Mesenchymal stem cell (in vitro differentiated cells and primary cell): ENCODE results near the gene OXLD1. TPM values are rescaled to one million over a fixed set of nuclear protein-coding genes. Genes with fewer than 3 reads are reported as not detected.

ENCODE experiments used
- DNase-seq: peaks from one replicate; pipeline ENCODE4 v3.0.0-alpha.2; 2013
- H2AFZ ChIP-seq: one replicate; pipeline ENCODE4 v1.6.1; 2013; ENCODE audit warnings: low read depth, mild to moderate bottlenecking, control low read depth, inconsistent platforms, low read length, moderate library complexity
- H2AK5ac ChIP-seq: 2 replicates; pipeline ENCODE4 v1.6.1; 2013; ENCODE audit warnings: low read length, moderate library complexity, mild to moderate bottlenecking, inconsistent platforms; ENCODE audit not compliant: severe bottlenecking
- H2BK120ac ChIP-seq: one replicate; pipeline ENCODE4 v1.6.1; 2013; ENCODE audit warnings: low read depth, mild to moderate bottlenecking, inconsistent platforms, low read length, moderate library complexity
- H2BK12ac ChIP-seq, 2 experiments: one replicate each; pipeline ENCODE4 v1.6.1; 2013; ENCODE audit warnings: inconsistent platforms in 2 of 2, low read length in 2 of 2, mild to moderate bottlenecking in 2 of 2, moderate library complexity in 2 of 2, control low read depth in 1 of 2
- H2BK15ac ChIP-seq: one replicate; pipeline ENCODE4 v1.6.1; 2013; ENCODE audit warnings: mild to moderate bottlenecking, low read depth, inconsistent platforms; ENCODE audit not compliant: poor library complexity, severe bottlenecking
- H2BK5ac ChIP-seq: 2 replicates; pipeline ENCODE4 v1.6.1; 2013; ENCODE audit warnings: low read depth, mild to moderate bottlenecking, low read length, control low read depth, inconsistent platforms; ENCODE audit not compliant: poor library complexity, severe bottlenecking
- H3K14ac ChIP-seq, 2 experiments: one replicate each; pipeline ENCODE4 v1.6.1; 2013; ENCODE audit warnings: inconsistent platforms in 2 of 2, low read length in 2 of 2, control low read depth in 1 of 2, mild to moderate bottlenecking in 1 of 2, moderate library complexity in 1 of 2
- H3K18ac ChIP-seq, 2 experiments: one replicate each; pipeline ENCODE4 v1.6.1; 2013; ENCODE audit warnings: inconsistent platforms in 2 of 2, low read length in 2 of 2, control low read depth in 1 of 2, low read depth in 1 of 2, mild to moderate bottlenecking in 1 of 2
- H3K23ac ChIP-seq, 2 experiments: one replicate each; pipeline ENCODE4 v1.6.1; 2013; ENCODE audit warnings: inconsistent platforms in 2 of 2, low read length in 2 of 2, mild to moderate bottlenecking in 2 of 2, moderate library complexity in 2 of 2, control low read depth in 1 of 2
- H3K27ac ChIP-seq: 2 replicates; pipeline ENCODE4 v1.5.1; 2013; ENCODE audit warnings: mild to moderate bottlenecking, moderate library complexity, low read length, control low read depth, inconsistent platforms; ENCODE audit not compliant: poor library complexity, severe bottlenecking
- H3K27me3 ChIP-seq, 2 experiments: 2 replicates each; pipeline versions ENCODE4 v1.6.1 to v1.7.0; 2013; ENCODE audit warnings: low read length in 2 of 2, mild to moderate bottlenecking in 2 of 2, moderate library complexity in 2 of 2, control low read depth in 1 of 2, inconsistent platforms in 1 of 2; ENCODE audit not compliant: control insufficient read depth in 1 of 2, insufficient read depth in 1 of 2
- H3K36me3 ChIP-seq, 2 experiments: 2 replicates each; pipeline versions ENCODE4 v1.6.1 to v1.7.0; 2013; ENCODE audit warnings: low read length in 2 of 2, control low read depth in 1 of 2, inconsistent platforms in 1 of 2, low read depth in 1 of 2, mild to moderate bottlenecking in 1 of 2; ENCODE audit not compliant: insufficient read depth in 2 of 2, control insufficient read depth in 1 of 2
- H3K4ac ChIP-seq, 2 experiments: one replicate each; pipeline ENCODE4 v1.6.1; 2013; ENCODE audit warnings: inconsistent platforms in 2 of 2, low read length in 2 of 2, mild to moderate bottlenecking in 2 of 2, moderate library complexity in 2 of 2, control low read depth in 1 of 2, low read depth in 1 of 2
- H3K4me1 ChIP-seq: 2 replicates; pipeline ENCODE4 v1.6.1; 2013; ENCODE audit warnings: low read depth, low read length, control low read depth; ENCODE audit not compliant: control insufficient read depth, insufficient read depth
- H3K4me2 ChIP-seq: 2 replicates; pipeline ENCODE4 v1.6.1; 2013; ENCODE audit warnings: low read length, mild to moderate bottlenecking, inconsistent platforms; ENCODE audit not compliant: poor library complexity, severe bottlenecking
- H3K4me3 ChIP-seq, 2 experiments: 2 replicates each; pipeline versions ENCODE4 v1.5.1 to v1.7.0; 2013; ENCODE audit warnings: low read length in 2 of 2, mild to moderate bottlenecking in 2 of 2, control low read depth in 1 of 2, low read depth in 1 of 2; ENCODE audit not compliant: insufficient read depth in 1 of 2
- H3K79me1 ChIP-seq: replicated peaks from 2 replicates; pipeline ENCODE4 v1.6.1; 2013; ENCODE audit warnings: mild to moderate bottlenecking, control low read depth, low read length, inconsistent platforms; ENCODE audit not compliant: poor library complexity, severe bottlenecking
- H3K9ac ChIP-seq: 2 replicates; pipeline ENCODE4 v1.7.0; 2013; ENCODE audit warnings: mild to moderate bottlenecking, low read length, moderate library complexity
- H3K9me3 ChIP-seq: 2 replicates; pipeline ENCODE4 v1.7.0; 2013; ENCODE audit warnings: mild to moderate bottlenecking, low read length; ENCODE audit not compliant: control insufficient read depth
- H4K8ac ChIP-seq: one replicate; pipeline ENCODE4 v1.6.1; 2013; ENCODE audit warnings: inconsistent platforms, mild to moderate bottlenecking, low read length, moderate library complexity
- H4K91ac ChIP-seq: one replicate; pipeline ENCODE4 v1.6.1; 2013; ENCODE audit warnings: mild to moderate bottlenecking, low read length, inconsistent platforms
- WGBS: methylation state at CpG from one replicate; pipeline ENCODE4 v1.1.7; 2013; ENCODE audit warnings: mixed read lengths; 5-methylcytosine and 5-hydroxymethylcytosine counted together
- polyA plus RNA-seq, 2 experiments: library from polyadenylated mRNA; stranded (reverse); fragments of 200-250 nt; gene quantifications; one replicate each; pipeline ENCODE4 v1.2.3, GENCODE V29; 2013

The OXLD1 gene
- polyA plus RNA-seq (2013, experiment 1 of 2) = 25.4 TPM
- 26.0 TPM for polyA plus RNA-seq (2013, experiment 2 of 2)

DNA sequence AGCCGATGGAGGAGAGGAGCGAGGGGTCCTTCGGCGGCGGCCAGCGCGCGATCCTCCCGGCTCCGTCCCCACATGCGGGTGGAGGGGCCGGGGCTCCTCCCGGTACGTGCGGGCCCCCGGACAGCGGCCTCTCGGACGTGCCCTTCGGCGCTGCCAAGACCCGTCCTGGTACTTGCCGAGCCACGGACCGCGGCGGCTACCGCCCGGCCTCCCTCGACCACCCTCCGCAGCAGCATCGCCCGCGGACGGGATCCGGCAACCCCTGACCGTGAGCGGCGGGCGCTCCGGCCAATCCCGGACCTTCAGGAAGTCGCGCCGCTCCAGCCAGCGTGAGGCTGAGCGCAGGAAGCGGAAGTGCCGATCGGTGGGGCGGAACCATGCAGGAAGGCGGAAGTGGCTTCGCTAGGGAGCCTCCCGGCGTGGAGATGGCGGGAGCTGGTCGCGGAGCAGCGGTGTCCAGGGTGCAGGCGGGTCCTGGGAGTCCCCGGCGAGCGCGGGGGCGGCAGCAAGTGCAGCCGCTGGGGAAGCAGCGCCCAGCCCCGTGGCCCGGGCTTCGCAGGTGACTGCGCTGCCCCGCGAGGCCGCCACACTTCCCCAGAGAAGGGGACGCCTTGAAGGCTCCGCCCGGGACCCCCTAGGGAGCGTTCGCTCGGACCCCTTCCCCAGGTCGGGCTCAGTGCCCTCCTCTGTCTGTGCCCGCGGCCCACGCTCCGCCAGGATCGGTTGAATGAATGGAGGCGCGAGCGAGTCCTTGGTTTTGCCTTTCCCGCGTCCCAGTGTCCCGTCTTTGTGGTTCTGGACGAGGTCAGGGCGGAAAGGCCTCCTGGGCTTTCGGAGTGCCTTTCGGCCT is at the start of gene OXLD1, which contains the start of gene CCDC137:
Gene OXLD1 (minus strand): TSS at position 264 of the 850 bp plus-strand sequence. CDS start 28 bp downstream, at position 236.
Gene CCDC137 (plus strand): TSS at position 396 of the 850 bp plus-strand sequence. CDS start 30 bp downstream, at position 426.
- Histone ChIP-seq H2BK12ac (peak within 1 kb of the TSS in 1 of 2 experiments; percentile 4), H2BK120ac (peak within 1 kb of the TSS; percentile 55), H3K4me3 (peak within 1 kb of the TSS; percentile 87 to 94), H4K8ac (peak within 1 kb of the TSS; percentile 96), H3K18ac (peak within 1 kb of the TSS; percentile 89 to 94), H3K4me2 (peak within 1 kb of the TSS; percentile 79), H3K23ac (no peak within 1 kb of the TSS), H3K4ac (peak within 1 kb of the TSS; percentile 75 to 76), H3K27me3 (no peaks in the 10 kb centered on the region), H3K36me3 (peaks cover 46 to 48% of the 10 kb centered on the region in 2 experiments), H3K9me3 (no peaks in the 10 kb centered on the region), H4K91ac (peak within 1 kb of the TSS; percentile 88), H2BK5ac (peak within 1 kb of the TSS; percentile 84), H2AFZ (peak within 1 kb of the TSS; percentile 84), H3K27ac (peak within 1 kb of the TSS; percentile 78), H2BK15ac (peak within 1 kb of the TSS; percentile 71), H2AK5ac (peak within 1 kb of the TSS; percentile 44), H3K9ac (peak within 1 kb of the TSS; percentile 92), H3K4me1 (peaks cover 20% of the 10 kb centered on the region), H3K14ac (peak within 1 kb of the TSS in 1 of 2 experiments; percentile 86), H3K79me1 (peaks cover 35% of the 10 kb centered on the region)
- WGBS = under 1% methylated on average over 79 of the region's 96 CpGs
- peak; percentile 96 for DNase-seq

DNA sequence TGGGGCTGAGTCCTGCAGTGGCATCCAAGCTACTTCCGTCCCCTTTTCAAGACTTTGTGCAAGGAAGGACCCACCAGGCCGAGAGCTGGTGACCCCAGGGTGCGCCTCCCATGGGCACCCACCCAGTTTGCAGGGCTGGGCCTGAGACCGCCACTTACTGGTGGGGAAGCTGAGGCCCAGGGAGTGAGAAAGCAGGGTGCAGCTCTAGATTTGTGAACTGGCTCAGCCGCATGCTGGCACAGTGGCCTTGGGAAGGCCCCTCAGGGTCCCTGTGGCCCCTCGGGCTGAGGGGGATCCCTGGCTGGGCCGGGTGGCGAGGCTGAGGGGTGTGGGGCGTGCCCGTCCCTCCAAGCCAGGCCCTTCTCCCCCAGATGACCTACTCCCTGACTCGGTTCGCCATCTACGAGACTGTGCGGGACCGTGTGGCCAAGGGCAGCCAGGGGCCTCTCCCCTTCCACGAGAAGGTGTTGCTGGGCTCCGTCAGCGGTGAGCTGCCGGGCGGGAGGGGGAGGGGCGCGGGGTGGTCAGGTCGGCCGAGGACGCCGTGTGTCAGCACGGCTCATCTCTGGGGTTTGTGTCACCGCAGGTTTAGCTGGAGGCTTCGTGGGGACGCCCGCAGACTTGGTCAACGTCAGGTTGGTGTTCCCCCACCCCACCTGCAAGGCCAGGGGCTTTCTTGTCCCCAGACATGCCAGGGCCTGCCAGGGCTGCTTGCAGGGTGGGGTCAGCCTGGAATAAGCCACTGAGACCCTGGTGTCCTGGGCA is 48.9 kb upstream of the OXLD1 start:
- Histone ChIP-seq H3K23ac (no peak overlapping the region), H3K79me1 (peaks cover 12% of the 10 kb centered on the region), H2AFZ (no peak overlapping the region), H4K91ac (no peak overlapping the region), H3K27me3 (no peaks in the 10 kb centered on the region), H3K4me3 (no peak overlapping the region), H3K4ac (no peak overlapping the region), H3K14ac (no peak overlapping the region), H3K36me3 (peaks cover 0 to 51% of the 10 kb centered on the region in 2 experiments), H2BK120ac (no peak overlapping the region), H2BK15ac (no peak overlapping the region), H3K9ac (no peak overlapping the region), H2BK5ac (no peak overlapping the region), H3K4me2 (no peak overlapping the region), H4K8ac (no peak overlapping the region), H2BK12ac (no peak overlapping the region), H3K27ac (no peak overlapping the region), H3K18ac (no peak overlapping the region), H3K4me1 (peaks cover 30% of the 10 kb centered on the region), H2AK5ac (no peak overlapping the region), H3K9me3 (no peaks in the 10 kb centered on the region)
- 94% methylated on average over 30 of the region's 32 CpGs for WGBS
- no peak for DNase-seq

DNA sequence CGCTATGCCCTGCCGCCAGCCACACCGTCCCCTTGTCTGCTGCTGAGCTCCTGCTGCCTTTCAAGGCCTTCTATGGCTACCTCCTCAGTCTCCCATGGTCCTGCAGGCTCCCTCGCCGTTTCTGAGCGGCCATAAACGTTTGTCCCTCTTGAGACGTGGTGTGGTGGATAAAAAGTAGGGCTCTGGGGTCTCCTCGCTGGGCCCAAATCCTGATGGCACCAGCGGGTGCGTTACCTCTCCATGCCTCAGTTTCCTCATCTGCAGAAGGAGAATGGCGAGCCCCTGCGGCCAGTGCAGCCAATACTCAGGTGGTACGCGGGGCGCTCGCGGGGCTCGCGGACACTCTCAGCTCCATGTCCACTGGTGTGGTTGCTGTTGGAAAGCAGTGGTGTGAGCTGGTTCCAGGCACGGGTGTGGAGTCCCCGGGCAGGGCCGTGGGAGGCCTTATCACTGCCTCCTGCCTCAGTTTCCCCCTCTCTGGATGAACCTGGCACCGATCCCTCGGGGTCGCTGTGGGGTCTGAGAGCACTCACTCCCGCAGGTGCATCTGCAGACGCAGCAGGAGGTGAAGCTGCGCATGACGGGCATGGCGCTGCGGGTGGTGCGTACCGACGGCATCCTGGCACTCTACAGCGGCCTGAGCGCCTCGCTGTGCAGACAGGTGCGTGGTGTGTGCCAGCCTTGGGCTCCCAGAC is 48.2 kb upstream of the OXLD1 start:
- DNase-seq = no peak
- H3K36me3 ChIP-seq = peaks cover 0 to 44% of the 10 kb centered on the region in 2 experiments
- no peak overlapping the region for H2BK15ac ChIP-seq
- H3K4me3 ChIP-seq = no peak overlapping the region
- no peak overlapping the region for H2BK12ac ChIP-seq
- no peak overlapping the region for H4K8ac ChIP-seq
- H3K4ac ChIP-seq = no peak overlapping the region
- H3K79me1 ChIP-seq = peaks cover 12% of the 10 kb centered on the region
- peaks cover 33% of the 10 kb centered on the region for H3K4me1 ChIP-seq
- no peak overlapping the region for H3K9ac ChIP-seq
- 98% methylated on average over 37 of the region's 39 CpGs for WGBS
- H2AFZ ChIP-seq = no peak overlapping the region
- H3K9me3 ChIP-seq = no peaks in the 10 kb centered on the region
- no peaks in the 10 kb centered on the region for H3K27me3 ChIP-seq
- no peak overlapping the region for H3K14ac ChIP-seq
- H4K91ac ChIP-seq = no peak overlapping the region
- H3K18ac ChIP-seq = no peak overlapping the region
- no peak overlapping the region for H3K23ac ChIP-seq
- H3K27ac ChIP-seq = no peak overlapping the region
- H2BK5ac ChIP-seq = no peak overlapping the region
- H2AK5ac ChIP-seq = no peak overlapping the region
- no peak overlapping the region for H2BK120ac ChIP-seq
- no peak overlapping the region for H3K4me2 ChIP-seq
